Measurements from ENCODE around the gene ZFAND2B. TPM values are rescaled to one million over a fixed set of nuclear protein-coding genes. Genes with fewer than 3 reads are reported as not detected.

The ZFAND2B gene
- total RNA-seq, 1 experiment from 2014 or later = 16.4 TPM

DNA sequence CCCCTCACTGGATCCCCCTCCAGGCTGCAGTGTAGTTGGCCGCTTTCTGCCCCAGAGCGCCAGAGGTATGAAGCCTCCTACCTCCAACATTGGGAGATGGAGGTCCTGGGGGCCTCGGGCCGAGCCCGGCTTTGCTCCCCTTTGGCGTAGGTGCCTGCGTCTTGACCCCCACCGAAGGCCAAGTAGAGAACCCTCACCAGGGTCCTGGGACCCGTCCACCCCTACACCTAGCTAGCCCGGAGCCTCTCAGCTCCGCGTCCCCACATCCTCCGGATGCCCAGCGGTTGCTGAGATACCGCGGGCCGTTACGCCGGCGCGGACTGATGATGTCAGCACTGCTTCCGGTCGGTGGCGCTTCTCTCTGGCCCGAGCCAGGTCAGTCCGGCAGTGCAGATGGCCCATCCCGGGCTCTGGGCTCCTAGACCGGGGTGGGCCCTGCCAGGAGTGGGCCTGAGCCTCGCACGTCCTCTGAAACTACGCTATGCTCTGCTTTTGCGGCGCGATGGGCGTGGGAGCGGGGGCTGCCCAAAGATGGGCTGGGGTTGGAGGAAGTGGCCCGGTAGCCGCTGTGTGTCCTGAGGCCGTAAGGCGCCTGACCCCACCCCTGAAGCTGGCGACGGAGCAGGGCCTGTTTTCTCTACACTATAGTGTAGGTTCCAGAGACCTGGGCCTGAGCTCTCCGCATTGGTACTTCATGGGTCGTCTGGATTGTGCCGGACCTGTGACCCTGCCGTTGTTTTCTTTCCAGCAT, 38.7 kb downstream of the ZFAND2B start, which contains the start of the genes GLB1L and STK16:
TSS of gene GLB1L (minus strand) at position 297 of the 751 bp plus-strand sequence. CDS start 1,871 bp downstream, outside the sequence.
TSS of gene STK16 (plus strand) at position 332 of the 751 bp plus-strand sequence. CDS start 521 bp downstream, outside the sequence.
- H3K9me3 Mint-ChIP-seq = no peaks in the 10 kb centered on the region
- DNase-seq = peak; percentile 96
- H2BK5ac ChIP-seq (ENCODE audit: insufficient read length, low read length) = peak within 1 kb of the TSS; percentile 11

More for the DNA sequence above, 38.7 kb downstream of the ZFAND2B start, which contains the start of the genes GLB1L and STK16:
- Histone ChIP-seq H4K91ac (ENCODE audit: insufficient read length, low read depth, low read length) (no peak within 1 kb of the TSS), H4K5ac (ENCODE audit: insufficient read length, low read depth, low read length) (peak within 1 kb of the TSS; percentile 5), H3K56ac (ENCODE audit: insufficient read length, low read depth, low read length) (no peak within 1 kb of the TSS), H3T11ph (ENCODE audit: low read length) (no peak within 1 kb of the TSS), H4K8ac (replicated peaks; ENCODE audit: insufficient read length, low read depth, low read length) (no peak within 1 kb of the TSS), H3K14ac (ENCODE audit: insufficient read depth, low read length) (peak within 1 kb of the TSS; percentile 89), H3K4ac (ENCODE audit: low read depth, low read length) (no peak within 1 kb of the TSS), H3K23ac (ENCODE audit: insufficient read length, low read depth, low read length) (no peak within 1 kb of the TSS), H3K23me2 (ENCODE audit: insufficient read length, low read depth, low read length, poor library complexity, severe bottlenecking) (no peaks in the 10 kb centered on the region), H3K27ac (ENCODE audit: insufficient read length, low read depth, low read length) (no peak within 1 kb of the TSS), H2BK120ac (ENCODE audit: low read depth, low read length, poor library complexity, severe bottlenecking) (no peak within 1 kb of the TSS), H3K18ac (ENCODE audit: insufficient read length, low read depth, low read length) (peak within 1 kb of the TSS; percentile 89), H3K27me3 (ENCODE audit: insufficient read depth, low read length) (no peaks in the 10 kb centered on the region), H3K9me3 (ENCODE audit: control insufficient read depth, low read depth, low read length) (no peaks in the 10 kb centered on the region), H2BK12ac (ENCODE audit: insufficient read length, low read depth, low read length) (no peak within 1 kb of the TSS), H2BK15ac (ENCODE audit: low read depth, low read length) (no peak within 1 kb of the TSS), H3K4me1 (ENCODE audit: insufficient read depth, low read length) (peaks cover 2% of the 10 kb centered on the region; the same call in 1 of the 2 replicates), H3K79me1 (ENCODE audit: insufficient read depth, low read depth, low read length, poor library complexity, severe bottlenecking) (no peaks in the 10 kb centered on the region), H2AFZ (ENCODE audit: low read length) (no peak within 1 kb of the TSS), H3K4me2 (ENCODE audit: insufficient read depth, insufficient read length, low read length) (peak within 1 kb of the TSS; percentile 77), H3K9ac (ENCODE audit: extremely low read depth, insufficient read length, low read length) (peak within 1 kb of the TSS; percentile 90), H4K20me1 (ENCODE audit: control insufficient read depth, insufficient read depth, insufficient read length) (no peaks in the 10 kb centered on the region), H2BK20ac (ENCODE audit: low read depth, low read length, poor library complexity, severe bottlenecking) (no peak within 1 kb of the TSS), H2AK5ac (ENCODE audit: insufficient read length, low read length) (no peak within 1 kb of the TSS), H3K79me2 (ENCODE audit: insufficient read depth, low read length) (no peaks in the 10 kb centered on the region)
- peak within 1 kb of the TSS; percentile 92 to 96 for H3K4me3 Mint-ChIP-seq
- no peak for TF ChIP-seq CTCF (conservative IDR thresholded peaks at IDR 0.05)
- no peaks in the 10 kb centered on the region for H3K27me3 Mint-ChIP-seq (ENCODE audit: low read depth)
- H3K27ac Mint-ChIP-seq = peak within 1 kb of the TSS; percentile 95 to 98 (median 97)
- no CpG with 5 or more reads among the region's 46 CpGs for WGBS (ENCODE audit: extremely low coverage, insufficient read length, low lambda C conversion rate)
- peaks cover 19 to 27% of the 10 kb centered on the region in 2 experiments for H3K4me1 Mint-ChIP-seq
- H3K36me3 Mint-ChIP-seq (ENCODE audit: insufficient read depth in 1 of 3, low read depth in 3 of 3) = peaks cover 2 to 17% (median 16%) of the 10 kb centered on the region in 3 experiments; a peak in 6 of 7 replicates
